GM12873 (cell line): Measurements from ENCODE around the gene OR5M11.

Experiments
- TF ChIP-seq, protein P1 (sequence below): IDR thresholded peaks from 2 replicates; pipeline ENCODE4 v1.5.1; 2012; ENCODE audit warnings: low read depth, mild to moderate bottlenecking, moderate library complexity, low read length, control low read depth; ENCODE audit not compliant: insufficient read depth; ENCODE audit errors: missing control alignments

Gene OR5M11

DNA sequence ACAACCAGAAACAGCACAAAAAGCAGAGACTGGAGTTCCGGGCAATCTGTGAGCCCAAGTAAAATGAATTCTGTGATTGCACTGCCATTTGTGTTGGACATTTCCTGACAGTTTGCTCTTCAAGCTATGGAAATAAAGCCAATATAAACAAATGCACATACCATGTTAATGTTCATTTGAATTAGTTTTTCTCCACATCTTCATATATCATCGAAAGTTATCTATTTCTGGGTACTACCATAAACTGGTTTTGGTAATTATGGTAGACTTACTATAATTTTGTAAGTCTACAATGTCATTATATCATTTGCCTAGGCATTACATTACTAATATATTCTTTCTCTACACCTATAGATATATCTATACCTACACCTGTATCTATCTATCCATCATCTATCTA lies at the start of gene OR5M11:
TSS of gene OR5M11 (minus strand) at position 101 of the 400 bp plus-strand sequence. CDS start at position 101, 0 bp downstream.
- TF ChIP-seq, protein P1, sequence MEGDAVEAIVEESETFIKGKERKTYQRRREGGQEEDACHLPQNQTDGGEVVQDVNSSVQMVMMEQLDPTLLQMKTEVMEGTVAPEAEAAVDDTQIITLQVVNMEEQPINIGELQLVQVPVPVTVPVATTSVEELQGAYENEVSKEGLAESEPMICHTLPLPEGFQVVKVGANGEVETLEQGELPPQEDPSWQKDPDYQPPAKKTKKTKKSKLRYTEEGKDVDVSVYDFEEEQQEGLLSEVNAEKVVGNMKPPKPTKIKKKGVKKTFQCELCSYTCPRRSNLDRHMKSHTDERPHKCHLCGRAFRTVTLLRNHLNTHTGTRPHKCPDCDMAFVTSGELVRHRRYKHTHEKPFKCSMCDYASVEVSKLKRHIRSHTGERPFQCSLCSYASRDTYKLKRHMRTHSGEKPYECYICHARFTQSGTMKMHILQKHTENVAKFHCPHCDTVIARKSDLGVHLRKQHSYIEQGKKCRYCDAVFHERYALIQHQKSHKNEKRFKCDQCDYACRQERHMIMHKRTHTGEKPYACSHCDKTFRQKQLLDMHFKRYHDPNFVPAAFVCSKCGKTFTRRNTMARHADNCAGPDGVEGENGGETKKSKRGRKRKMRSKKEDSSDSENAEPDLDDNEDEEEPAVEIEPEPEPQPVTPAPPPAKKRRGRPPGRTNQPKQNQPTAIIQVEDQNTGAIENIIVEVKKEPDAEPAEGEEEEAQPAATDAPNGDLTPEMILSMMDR, result no peak

DNA sequence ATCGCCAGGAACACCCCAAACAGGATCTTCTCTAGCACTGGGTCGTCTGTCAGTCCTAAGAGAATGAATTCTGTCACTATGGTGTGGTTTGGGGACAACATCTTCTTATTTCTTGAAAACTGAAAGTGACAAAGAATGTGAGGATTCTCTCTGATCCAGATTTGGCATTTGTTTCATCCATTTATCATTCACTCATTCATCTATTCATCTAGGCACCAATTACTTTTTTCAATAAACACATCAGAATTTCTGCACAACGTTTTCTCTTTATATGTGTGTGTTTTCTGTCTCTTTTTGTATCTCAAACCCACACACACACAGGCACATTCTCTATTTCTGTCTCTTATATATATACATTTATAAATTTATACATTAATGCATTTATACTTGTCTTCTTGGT lies 34.6 kb upstream of the OR5M11 start, which contains the start of gene OR5M10:
TSS of gene OR5M10 (minus strand) at position 101 of the 400 bp plus-strand sequence. CDS start at position 101, 0 bp downstream.
- TF ChIP-seq, protein P1, result no peak

DNA sequence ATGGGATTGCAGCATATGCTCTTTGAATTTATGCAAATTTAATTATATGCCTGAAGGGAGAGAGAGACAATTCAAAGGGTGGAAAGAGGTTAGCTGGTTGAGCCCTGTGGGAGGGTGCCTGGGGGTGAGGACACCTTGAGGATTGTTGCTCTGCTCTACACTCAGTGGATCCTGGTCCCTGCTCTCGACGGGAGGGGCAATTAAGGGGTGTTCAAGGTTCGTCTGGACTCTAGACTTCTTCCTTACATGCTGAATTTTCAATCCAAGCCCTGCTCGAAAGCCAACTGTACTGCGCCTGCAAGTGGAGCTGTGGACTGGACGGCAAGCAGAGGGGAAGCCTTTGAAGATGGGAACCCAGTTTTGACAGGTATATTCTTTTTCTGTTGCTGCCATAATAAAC lies 15.5 kb upstream of the OR5M11 start:
- TF ChIP-seq, protein P1, result no peak

DNA sequence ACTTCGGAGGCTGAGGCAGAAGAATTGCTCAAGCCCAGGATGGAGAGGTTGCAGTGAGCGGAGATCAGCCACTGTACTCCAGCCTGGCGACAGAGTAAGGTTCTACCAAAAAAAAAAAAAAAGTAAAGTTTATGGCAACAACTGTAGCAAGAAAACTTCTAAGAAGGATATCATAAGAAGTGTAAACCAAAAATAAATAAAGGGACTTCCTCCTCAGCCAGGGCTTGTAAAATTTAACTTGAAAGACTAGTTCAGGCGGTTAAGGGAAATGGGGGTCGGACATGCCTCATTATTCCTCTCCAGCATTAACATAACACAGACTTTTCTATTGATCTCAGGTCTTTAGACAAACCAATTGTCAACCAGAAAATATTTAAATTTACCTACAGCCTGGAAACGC lies 2.5 kb upstream of the OR5M11 start:
- TF ChIP-seq, protein P1, result no peak

GRCh38 chr11:56543739-56544138 lies 682 bp upstream of the OR5M11 start:
- TF ChIP-seq, protein P1, result no peak

DNA sequence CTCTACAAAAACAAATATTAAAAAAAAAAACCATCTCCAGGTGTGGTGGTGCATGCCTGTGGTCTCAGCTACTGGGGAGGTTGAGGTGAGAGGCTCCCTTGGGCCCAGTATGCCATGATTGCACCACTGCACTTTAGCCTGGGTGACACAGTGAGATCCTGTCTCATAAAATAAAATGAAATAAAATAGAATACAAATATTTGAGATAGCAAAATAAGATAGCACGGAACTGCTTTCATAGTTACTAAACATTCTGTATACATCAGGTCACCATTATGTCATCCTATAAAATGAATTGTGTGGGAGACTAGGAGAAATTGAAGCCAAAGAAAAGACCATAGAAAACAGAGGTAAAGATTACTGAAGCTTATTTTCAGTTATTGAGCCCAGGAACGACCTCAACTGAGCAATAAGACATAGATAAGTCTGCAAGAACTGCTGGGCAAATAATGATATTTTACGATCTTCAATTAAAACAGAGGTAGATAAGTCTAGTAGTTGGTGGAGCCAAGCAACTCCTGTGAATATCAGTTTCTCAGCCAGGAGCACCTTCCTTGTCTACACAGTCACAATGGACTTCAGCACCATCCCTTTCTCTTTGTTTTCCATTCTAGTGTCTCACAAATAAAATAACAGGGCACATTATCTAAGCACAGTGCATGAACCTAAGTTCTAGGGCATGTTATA lies 9.9 kb downstream of the OR5M11 start:
- TF ChIP-seq, protein P1, result no peak

GRCh38 chr11:56531856-56532255 lies 11.2 kb downstream of the OR5M11 start:
- TF ChIP-seq, protein P1, result no peak
